ENCODE measurements around the gene ITPA. TPM values are rescaled to one million over a fixed set of nuclear protein-coding genes. Genes with fewer than 3 reads are reported as not detected.

ITPA gene
- total and polyA plus RNA-seq, 2 experiments from 2014 or later, result 57.5 to 81.7 TPM

- no peak for TF ChIP-seq POLR2AphosphoS5 (IDR thresholded peaks at IDR 0.05; ENCODE audit: low read depth)
- no peak for TF ChIP-seq ZNF331 (CRISPR knock-in tag; IDR thresholded peaks at IDR 0.05; ENCODE audit: low read depth)
- TF ChIP-seq JUNB (IDR thresholded peaks at IDR 0.05; ENCODE audit: unreplicated experiment), result no peak
- no peak for TF ChIP-seq STAT1 (IDR thresholded peaks at IDR 0.05; ENCODE audit: unreplicated experiment)
- no peak for TF ChIP-seq ETS1 (IDR thresholded peaks at IDR 0.05)
- no peak for TF ChIP-seq CTCF (conservative IDR thresholded peaks at IDR 0.05; ENCODE audit: low read depth in 2 of 2)
- no peak for TF ChIP-seq ZNF114 (CRISPR knock-in tag; IDR thresholded peaks at IDR 0.05)
- no peak for TF ChIP-seq NANOG (IDR thresholded peaks at IDR 0.05; ENCODE audit: borderline replicate concordance)
- no peak for TF ChIP-seq EZH2 (IDR thresholded peaks at IDR 0.05; ENCODE audit: low read depth, unreplicated experiment)
- TF ChIP-seq ZNF462 (CRISPR knock-in tag; IDR thresholded peaks at IDR 0.05), result no peak
- TF ChIP-seq CREB1 (CRISPR knock-in tag; IDR thresholded peaks at IDR 0.05; ENCODE audit: low read depth), result no peak
- ATAC-seq (no peak), DNase-seq (ENCODE audit: low spot score) (no peak)
- Histone ChIP-seq H3K36me3 (ENCODE audit: insufficient read depth) (peaks cover 7% of the 10 kb centered on the region), H3K4me3 (peak overlapping the region; percentile 73), H3K79me2 (replicated peaks; ENCODE audit: insufficient read depth) (peaks cover 11% of the 10 kb centered on the region), H4K20me1 (replicated peaks; ENCODE audit: insufficient read depth) (no peaks in the 10 kb centered on the region), H3K4me2 (peak overlapping the region; percentile 99), H3F3A (replicated peaks; ENCODE audit: low read depth) (no peaks in the 10 kb centered on the region), H3K9me2 (ENCODE audit: insufficient read depth) (no peaks in the 10 kb centered on the region), H3K27me3 (ENCODE audit: insufficient read depth) (no peaks in the 10 kb centered on the region), H3K27ac (ENCODE audit: low read depth) (no peak overlapping the region), H3K4me1 (ENCODE audit: insufficient read depth) (peaks cover 5% of the 10 kb centered on the region), H2AFZ (no peak overlapping the region)
- H3K4me1 Mint-ChIP-seq, result peaks cover 5% of the 10 kb centered on the region; the same call in 2 of the 3 replicates
- no peaks in the 10 kb centered on the region; the same call in 2 of the 3 replicates for H3K9me3 Mint-ChIP-seq
- no peak overlapping the region for H3K27ac Mint-ChIP-seq
- H3K27me3 Mint-ChIP-seq (ENCODE audit: insufficient read depth, low read depth, poor library complexity), result peaks cover 22% of the 10 kb centered on the region
- peak overlapping the region; percentile 97; the same call in 2 of the 3 replicates for H3K4me3 Mint-ChIP-seq
- H3K36me3 Mint-ChIP-seq (ENCODE audit: low read depth), result peaks cover 34% of the 10 kb centered on the region
These were observed 6.4 kb upstream of the ITPA start for GRCh38 chr20:3202965-3203314.

All from GM23338 (cell line).